HepG2 (cell line): ENCODE results near the gene CCDC91.

Source experiments
- ARNT2 ChIP-seq: sonication (generic); formaldehyde crosslinking; IDR thresholded peaks from 2 replicates; pipeline ENCODE4 v1.8.0; 2022; ENCODE audit warnings: mild to moderate bottlenecking, low read depth, missing genetic modification reagents, moderate library complexity
- JUN ChIP-seq: sonication (generic); formaldehyde crosslinking; IDR thresholded peaks from 2 replicates; pipeline ENCODE4 v1.4.0; 2020; ENCODE audit warnings: mild to moderate bottlenecking, missing genetic modification reagents
- TF ChIP-seq, protein P1 (sequence below): sonication (generic); formaldehyde crosslinking; IDR thresholded peaks from 2 replicates; pipeline ENCODE4 v1.5.0; 2020; ENCODE audit warnings: mild to moderate bottlenecking, missing genetic modification reagents, moderate library complexity

DNA sequence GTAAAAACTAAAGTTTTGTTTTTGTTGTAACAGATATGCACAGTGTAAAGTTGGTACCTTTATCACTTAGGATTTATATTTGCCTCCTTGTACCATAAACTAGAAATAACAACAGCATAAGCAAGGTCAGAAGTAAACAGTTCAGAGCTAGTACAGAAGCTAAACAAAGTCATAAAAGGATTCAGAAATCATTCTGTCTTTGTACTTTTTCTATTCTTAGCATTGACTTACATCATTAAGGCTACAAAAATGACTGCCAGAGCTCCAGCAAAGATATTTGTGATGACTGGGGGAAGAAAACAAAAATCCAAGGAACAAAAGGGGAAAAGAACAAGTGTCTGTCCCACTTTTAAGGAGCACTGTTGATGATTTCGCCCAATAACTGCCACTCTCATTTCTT lies 347.2 kb downstream of the CCDC91 start:
- TF ChIP-seq, protein P1, sequence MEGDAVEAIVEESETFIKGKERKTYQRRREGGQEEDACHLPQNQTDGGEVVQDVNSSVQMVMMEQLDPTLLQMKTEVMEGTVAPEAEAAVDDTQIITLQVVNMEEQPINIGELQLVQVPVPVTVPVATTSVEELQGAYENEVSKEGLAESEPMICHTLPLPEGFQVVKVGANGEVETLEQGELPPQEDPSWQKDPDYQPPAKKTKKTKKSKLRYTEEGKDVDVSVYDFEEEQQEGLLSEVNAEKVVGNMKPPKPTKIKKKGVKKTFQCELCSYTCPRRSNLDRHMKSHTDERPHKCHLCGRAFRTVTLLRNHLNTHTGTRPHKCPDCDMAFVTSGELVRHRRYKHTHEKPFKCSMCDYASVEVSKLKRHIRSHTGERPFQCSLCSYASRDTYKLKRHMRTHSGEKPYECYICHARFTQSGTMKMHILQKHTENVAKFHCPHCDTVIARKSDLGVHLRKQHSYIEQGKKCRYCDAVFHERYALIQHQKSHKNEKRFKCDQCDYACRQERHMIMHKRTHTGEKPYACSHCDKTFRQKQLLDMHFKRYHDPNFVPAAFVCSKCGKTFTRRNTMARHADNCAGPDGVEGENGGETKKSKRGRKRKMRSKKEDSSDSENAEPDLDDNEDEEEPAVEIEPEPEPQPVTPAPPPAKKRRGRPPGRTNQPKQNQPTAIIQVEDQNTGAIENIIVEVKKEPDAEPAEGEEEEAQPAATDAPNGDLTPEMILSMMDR (CRISPR knock-in tag) = no peak
- no peak for TF ChIP-seq ARNT2 (CRISPR knock-in tag)
- TF ChIP-seq JUN (CRISPR knock-in tag) = no peak
